HG03064 (cell line): ENCODE measurements around the gene ESRRG.
"Not testable (repeated sequence)": the region's sequence is repeated elsewhere in the genome, so short reads cannot be mapped to it uniquely, and the experiment has no call there.

Experiments
- ATAC-seq: cut with Tn5 transposase; IDR thresholded peaks from one replicate; pipeline ENCODE4 v1.9.1; 2021; ENCODE audit warnings: low read depth; ENCODE audit not compliant: unreplicated experiment

Gene ESRRG

DNA sequence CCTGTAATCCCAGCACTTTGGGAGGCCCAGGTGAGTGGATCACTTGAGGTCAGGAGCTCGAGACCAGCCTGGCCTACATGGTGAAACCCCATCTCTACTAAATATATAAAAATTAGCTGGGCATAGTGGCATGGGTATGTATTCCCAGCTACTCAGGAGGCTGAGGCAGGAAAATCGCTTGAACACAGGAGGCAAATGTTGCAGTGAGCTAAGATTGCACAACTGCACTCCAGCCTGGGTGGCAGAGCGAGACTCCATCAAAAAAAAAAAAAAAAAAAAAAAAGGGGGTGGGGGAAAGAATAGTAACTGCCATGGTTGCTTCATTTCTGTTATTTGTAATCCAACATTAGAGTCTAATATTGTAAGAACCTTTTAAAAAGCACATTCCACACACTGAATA is 193.4 kb downstream of the ESRRG start:
- ATAC-seq: not testable (repeated sequence)

DNA sequence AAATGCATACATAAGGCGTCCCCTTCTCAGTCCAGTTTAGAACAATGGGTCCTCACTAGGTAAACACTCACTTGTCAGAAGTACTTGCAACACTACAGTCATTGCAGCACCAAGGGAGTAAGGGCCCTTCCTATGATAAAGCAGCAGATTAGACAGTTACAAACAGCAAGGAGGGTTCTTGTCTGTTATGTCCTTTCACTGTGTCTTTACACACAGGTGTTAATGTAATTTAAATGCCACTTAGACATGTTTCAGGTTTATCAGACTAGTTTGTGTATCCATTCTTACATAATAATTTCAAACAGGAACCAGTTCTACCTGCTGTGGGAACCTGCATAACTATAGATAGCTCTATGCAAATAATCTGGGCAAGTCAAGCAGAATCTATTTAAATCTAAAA is 194.4 kb downstream of the ESRRG start:
- ATAC-seq: peak; percentile 84

DNA sequence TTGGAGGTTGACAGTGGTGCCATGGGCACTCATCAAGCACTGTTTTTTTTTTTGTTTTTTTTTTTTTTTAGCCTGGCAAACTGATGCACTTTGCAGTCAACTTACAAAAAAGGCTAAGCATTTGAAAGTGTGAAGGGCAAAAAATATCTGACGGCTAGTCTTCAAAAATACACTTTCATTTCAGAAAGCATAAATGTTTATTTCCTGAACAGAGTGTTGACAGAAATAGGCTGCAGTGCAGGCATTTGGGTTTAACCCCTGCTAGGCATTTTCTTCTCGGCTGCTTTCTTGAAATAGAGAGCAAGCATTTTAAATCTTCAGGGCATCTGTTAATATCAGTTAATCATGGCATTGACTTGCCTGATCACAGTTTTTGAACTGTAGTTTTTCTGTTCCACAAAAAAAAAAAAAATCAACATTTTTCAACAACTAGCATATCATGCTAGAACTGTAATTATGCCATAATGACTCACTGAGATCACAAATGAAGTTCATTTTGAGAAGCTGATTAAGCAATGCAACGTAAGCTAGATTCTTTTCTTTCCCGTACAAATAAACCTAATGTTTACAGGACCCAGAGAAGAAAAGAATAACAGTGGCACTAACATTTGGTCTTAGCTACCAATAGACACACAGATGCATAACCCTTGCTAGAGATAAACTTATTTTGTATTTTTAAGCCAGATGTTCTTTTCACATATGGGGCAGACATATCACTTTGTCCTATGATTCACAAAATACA is 199.6 kb downstream of the ESRRG start:
- no peak for ATAC-seq

- no peak for ATAC-seq
These were observed 200.2 kb downstream of the ESRRG start for GRCh38 chr1:216523043-216523442.

DNA sequence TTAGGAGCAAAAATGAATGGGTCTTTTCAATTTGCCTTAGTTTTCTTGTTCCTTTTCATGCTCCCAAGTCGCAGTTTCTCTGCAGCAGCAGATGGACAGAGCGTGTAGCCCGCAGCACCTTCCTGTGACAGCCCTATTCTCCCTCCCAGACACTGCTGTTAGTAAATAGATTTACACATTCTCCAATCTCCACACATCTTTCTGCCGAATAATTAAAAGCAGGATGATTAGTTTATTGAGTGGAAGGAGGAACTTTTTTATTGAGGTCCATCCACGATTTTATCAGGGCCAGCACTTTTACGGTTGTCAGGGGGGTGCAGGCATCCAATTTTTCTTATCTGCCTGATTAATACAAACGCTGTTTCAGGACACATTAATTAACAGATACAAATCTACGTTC is 201.8 kb downstream of the ESRRG start:
- no peak for ATAC-seq

DNA sequence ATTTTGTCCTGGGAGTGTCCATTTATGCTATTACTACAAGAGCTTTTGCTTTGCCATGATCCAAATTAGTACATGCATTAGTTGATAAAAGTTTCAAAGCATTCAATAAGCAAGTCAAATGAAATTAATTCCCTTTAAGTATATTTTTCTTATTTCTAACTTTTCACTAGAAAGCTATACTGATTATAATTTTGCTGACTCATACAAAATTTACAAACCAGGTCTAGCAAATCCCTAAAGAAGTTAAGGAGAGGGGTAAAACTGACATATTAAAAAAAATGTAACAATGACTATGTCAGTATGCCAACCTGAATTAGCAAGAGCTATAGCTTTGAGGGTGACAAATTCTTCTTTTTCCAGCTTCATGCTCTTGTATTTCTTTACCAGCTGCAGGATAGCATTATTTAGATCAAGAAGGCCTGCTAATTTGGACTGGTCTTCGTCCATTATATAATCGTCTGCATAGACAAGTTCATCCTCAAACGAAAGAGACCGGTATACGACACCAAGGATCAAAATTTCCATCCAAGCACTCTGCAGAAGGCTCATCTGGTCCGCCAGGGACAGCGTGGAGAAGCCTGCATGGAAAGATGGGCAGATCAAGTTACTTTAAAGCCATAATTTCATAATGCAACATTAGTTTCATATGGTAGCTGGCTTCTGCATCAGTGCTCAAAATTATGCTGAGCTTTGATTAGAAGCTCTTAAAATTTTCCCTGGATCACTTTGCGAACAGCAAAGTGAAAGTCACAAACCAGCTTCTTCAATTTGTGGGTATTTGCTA is 204.2 kb downstream of the ESRRG start:
- no peak for ATAC-seq

- ATAC-seq: no peak
These were observed 220.6 kb downstream of the ESRRG start for GRCh38 chr1:216502528-216503162.

DNA sequence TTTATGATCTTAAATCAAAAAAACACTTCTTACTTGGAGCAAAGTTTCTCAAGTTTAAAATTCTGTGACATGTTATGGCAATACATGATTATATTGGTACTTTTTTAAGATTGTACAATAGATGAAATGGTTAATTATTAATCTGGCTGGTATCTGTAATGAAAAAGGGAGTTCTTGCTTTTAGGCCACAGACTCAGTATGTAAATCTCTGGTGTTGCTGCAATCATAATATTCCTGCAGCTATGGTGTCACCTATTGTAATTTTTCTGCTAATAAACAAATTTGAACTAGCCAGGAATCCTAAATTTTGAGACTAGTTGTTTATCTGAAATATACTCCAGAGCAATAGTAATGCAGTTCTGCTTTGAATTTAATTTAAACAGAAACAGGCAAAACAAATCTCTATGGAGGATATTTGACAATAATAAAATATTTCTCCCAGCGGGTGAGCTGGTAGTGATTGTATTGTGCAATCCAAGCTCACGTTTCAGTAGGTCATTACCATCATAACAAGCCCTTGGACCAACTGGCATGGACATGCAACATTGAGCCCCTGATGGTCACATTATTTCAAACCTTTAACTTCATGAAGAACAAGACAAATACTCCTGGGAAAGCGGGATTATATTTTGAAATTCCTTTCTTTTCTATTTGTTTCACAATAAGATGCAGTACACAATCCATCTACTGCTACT is 222.8 kb downstream of the ESRRG start:
- no peak for ATAC-seq

GRCh38 chr1:216499581-216500272 is 223.5 kb downstream of the ESRRG start:
- no peak for ATAC-seq

DNA sequence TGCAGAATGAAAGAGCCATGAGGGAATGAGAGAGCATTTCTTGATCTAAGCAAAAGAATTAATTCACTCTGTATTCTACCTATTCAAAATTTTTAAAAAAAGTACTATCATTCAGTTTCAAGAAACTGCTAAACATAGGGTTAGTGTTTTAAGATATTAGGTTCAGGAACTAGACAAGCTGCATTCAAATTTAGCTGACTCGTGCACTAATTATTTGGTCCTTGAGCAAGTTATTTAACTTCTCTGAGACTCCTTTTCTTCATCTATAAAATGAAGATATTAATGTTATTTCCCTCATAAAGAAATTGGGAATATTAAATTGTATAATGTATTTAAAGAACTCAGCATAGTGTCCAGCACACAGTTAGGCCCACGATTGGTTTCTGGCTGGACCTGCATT is 225.0 kb downstream of the ESRRG start:
- no peak for ATAC-seq

DNA sequence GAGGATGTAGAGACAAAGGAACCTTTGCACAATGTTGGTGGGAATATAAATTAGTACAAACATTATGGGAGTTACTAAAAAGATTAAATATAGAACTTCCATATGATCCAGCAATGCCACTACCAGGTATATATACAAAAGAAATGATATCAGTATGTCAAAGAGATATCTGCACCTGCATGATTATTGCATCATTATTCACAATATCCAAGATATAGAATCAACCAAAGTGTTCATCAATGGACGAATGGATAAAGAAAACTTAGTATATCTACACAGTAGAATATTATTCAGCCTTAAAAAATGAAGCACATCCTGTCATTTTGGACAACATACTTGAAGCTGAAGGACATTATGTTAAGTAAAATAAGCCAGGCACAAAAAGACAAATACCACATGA is 238.2 kb downstream of the ESRRG start:
- ATAC-seq: no peak

DNA sequence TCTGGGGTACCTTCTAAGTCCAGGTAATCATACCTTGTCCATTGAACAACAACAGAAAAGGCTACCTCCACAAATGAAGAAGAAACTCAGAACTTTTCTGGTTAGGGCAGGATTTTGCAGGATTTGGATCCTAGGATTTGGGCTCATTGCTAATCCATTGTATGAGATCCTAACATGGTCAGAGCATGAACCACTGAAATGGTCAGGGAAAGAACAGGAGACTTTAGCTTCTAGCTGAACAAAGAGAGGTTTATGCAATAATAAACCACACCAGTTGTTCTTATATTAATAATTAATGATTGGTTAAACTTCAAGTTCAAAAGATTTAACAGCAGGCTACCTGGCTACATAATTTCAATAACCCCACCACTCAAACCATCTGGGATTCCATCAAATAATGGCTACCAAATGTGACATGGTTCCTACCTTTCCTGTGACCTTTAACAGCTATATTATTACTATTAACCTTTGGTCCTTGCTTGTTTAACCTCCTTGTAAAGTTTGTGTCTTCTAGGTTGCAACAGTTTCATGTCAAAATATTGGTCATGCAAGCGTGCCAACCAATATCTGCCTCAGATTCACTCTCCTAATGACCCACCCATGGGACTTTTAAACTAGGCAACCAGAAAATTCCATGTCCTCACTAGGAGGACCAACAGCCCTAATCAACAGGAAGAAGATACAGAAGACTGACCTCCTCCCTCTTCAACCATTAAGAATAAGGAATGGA is 239.4 kb downstream of the ESRRG start:
- no peak for ATAC-seq

GRCh38 chr1:216482620-216483019 is 240.6 kb downstream of the ESRRG start:
- no peak for ATAC-seq

- no peak for ATAC-seq
These were observed 245.0 kb downstream of the ESRRG start for GRCh38 chr1:216478238-216478637.

DNA sequence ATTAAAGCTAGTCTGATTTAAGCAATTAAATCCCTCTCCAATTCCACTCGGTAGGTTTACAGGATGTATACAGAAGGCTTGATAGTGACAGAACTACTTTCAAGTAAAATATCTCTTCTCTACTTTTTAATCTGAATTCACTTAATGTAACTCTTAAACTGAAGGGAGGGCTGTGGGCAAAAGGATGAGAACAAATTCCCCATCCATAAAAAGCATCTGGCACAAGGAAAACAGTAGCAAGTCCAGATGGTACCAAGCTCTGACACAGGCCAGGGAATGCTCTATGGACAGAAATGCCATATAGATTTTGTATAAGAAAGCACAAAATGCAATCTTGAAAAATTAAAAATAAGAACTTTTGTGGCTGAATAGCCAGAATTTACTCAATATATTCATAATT is 246.9 kb downstream of the ESRRG start:
- ATAC-seq: no peak

DNA sequence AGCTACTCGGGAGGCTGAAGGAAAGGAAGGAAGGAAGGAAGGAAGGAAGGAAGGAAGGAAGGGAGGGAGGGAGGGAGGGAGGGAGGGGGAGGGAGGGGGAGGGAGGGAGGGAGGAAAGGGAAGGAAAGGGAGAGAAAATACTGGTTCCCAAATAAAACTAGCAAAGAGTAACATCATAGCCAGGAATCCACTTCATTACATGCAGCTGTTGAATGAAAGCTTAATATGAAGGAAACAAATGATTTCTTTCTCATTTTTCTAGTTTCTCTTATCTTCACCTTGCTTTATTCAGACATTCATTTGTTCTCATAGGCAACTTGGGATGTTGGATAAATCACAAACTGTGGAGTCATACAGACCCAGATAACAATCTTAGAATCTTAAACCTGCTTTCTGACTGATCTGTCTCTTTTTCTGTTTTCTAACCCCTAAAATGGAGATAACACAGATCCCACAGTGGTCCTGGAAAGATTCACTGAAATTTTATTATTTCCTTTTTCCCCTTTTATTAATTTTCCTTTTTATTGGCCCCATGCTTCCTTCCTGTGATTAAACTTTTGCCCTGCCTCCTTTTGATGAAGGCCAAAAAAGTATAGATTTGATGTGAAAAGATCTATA is 247.5 kb downstream of the ESRRG start:
- ATAC-seq: no peak

DNA sequence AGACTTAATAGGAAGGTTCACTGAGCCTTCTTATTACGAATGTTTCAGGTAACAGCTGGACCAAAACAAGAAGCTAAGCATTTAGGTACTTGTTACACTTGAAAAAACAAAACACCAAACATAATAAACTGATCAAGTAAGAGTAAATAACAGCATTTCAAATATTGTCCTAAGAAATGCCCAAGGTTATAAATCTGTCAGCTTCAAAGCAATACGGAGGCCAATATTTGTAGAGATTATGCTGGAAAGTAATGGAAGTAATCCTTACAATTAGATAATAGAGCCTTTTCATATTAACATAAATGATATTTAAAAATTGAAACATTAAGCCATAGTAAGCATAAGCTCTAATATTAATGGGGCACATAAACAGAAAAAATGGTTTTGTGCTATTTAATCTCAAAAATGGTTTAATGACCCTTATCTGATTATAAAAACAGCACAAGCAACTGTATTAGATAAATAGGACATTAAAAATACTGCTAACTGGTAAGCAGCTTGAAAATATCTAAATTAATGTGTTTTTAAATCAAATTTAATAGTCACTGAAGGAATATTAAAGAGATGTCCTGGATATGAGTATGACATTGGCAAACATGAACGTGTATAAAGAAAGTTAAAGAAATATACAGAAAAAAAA is 256.9 kb downstream of the ESRRG start:
- no peak for ATAC-seq

DNA sequence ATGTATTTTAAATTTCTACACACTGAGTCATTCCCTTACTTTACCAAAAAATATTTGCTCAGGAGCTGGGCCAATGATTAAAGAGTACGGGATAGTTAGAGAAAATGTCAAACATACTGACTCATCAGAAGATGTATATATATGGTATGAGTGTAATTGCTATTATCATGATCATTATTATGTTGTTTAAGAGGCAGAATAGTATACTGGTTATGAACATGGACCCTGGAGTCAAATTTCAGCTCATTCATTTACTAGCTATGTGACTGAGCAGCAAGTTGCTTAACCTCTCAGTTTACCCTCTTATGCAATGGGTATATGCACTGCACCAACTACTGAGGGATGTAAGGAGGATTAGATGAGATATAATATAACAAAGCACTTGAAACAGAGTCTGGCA is 258.7 kb downstream of the ESRRG start:
- ATAC-seq: no peak
